GM23338 (cell line): ENCODE results near the gene BCKDK. TPM values are rescaled to one million over a fixed set of nuclear protein-coding genes. Genes with fewer than 3 reads are reported as not detected.

ENCODE experiments used
- ATAC-seq: fragments of 200-7000 bp; cut with Tn5 transposase; 3 replicates; pipeline ENCODE4 v1.9.1; 2020
- DNase-seq: peaks from one replicate; pipeline ENCODE4 v3.0.0-alpha.2; 2015; ENCODE audit warnings: low spot score
- H2AFZ ChIP-seq: fragments of 200-600 bp; sonication (generic); 2 replicates; pipeline ENCODE4 v1.8.0; 2016; ENCODE audit warnings: antibody characterized with exemption, mild to moderate bottlenecking, moderate library complexity
- H3F3A ChIP-seq: fragments of 200-600 bp; sonication (generic); replicated peaks from 2 replicates; pipeline ENCODE4 v1.8.0; 2017; ENCODE audit warnings: antibody characterized with exemption, mixed run types, low read depth
- H3K27ac ChIP-seq: fragments of 200-600 bp; sonication (generic); 2 replicates; pipeline ENCODE4 v1.6.1; 2016; ENCODE audit warnings: low read depth
- H3K27me3 ChIP-seq: fragments of 200-600 bp; sonication (generic); 2 replicates; pipeline ENCODE4 v1.8.0; 2016; ENCODE audit warnings: mild to moderate bottlenecking, mixed run types, moderate library complexity; ENCODE audit not compliant: insufficient read depth
- H3K36me3 ChIP-seq: fragments of 200-600 bp; sonication (generic); 2 replicates; pipeline ENCODE4 v1.8.0; 2016; ENCODE audit warnings: mild to moderate bottlenecking; ENCODE audit not compliant: insufficient read depth
- H3K4me1 ChIP-seq: fragments of 200-600 bp; sonication (generic); 2 replicates; pipeline ENCODE4 v1.8.0; 2016; ENCODE audit warnings: mild to moderate bottlenecking, moderate library complexity; ENCODE audit not compliant: insufficient read depth
- H3K4me2 ChIP-seq: fragments of 200-600 bp; sonication (generic); 2 replicates; pipeline ENCODE4 v1.7.1; 2017; ENCODE audit warnings: mixed run types
- H3K4me3 ChIP-seq: fragments of 200-600 bp; sonication (generic); 2 replicates; pipeline ENCODE4 v1.6.1; 2016; ENCODE audit warnings: mixed run types
- H3K79me2 ChIP-seq: fragments of 200-600 bp; sonication (generic); replicated peaks from 2 replicates; pipeline ENCODE4 v1.8.0; 2017; ENCODE audit warnings: mild to moderate bottlenecking; ENCODE audit not compliant: insufficient read depth
- H3K9me2 ChIP-seq: fragments of 200-600 bp; sonication (generic); 2 replicates; pipeline ENCODE4 v1.8.0; 2017; ENCODE audit not compliant: insufficient read depth
- H4K20me1 ChIP-seq: fragments of 200-600 bp; sonication (generic); replicated peaks from 2 replicates; pipeline ENCODE4 v1.8.0; 2017; ENCODE audit warnings: mild to moderate bottlenecking; ENCODE audit not compliant: insufficient read depth
- H3K27ac Mint-ChIP-seq: 2 replicates; pipeline ENCODE4 v1.8.0; 2020; ENCODE audit warnings: inconsistent platforms, mild to moderate bottlenecking, moderate library complexity, mixed read lengths
- H3K27me3 Mint-ChIP-seq: 3 replicates; pipeline ENCODE4 v1.8.0; 2022; ENCODE audit warnings: low read depth, mild to moderate bottlenecking, moderate library complexity, mixed read lengths, inconsistent platforms; ENCODE audit not compliant: insufficient read depth, poor library complexity
- H3K36me3 Mint-ChIP-seq: 3 replicates; pipeline ENCODE4 v1.8.0; 2021; ENCODE audit warnings: low read depth, mild to moderate bottlenecking, inconsistent platforms, moderate library complexity, mixed read lengths
- H3K4me1 Mint-ChIP-seq: 3 replicates; pipeline ENCODE4 v1.8.0; 2020; ENCODE audit warnings: mild to moderate bottlenecking, inconsistent platforms, mixed read lengths
- H3K4me3 Mint-ChIP-seq: 3 replicates; pipeline ENCODE4 v1.8.0; 2021; ENCODE audit warnings: moderate library complexity, mild to moderate bottlenecking, inconsistent platforms, mixed read lengths
- H3K9me3 Mint-ChIP-seq: 3 replicates; pipeline ENCODE4 v1.8.0; 2020; ENCODE audit warnings: moderate library complexity, mild to moderate bottlenecking, inconsistent platforms, mixed read lengths
- CREB1 ChIP-seq: fragments of 250-450 bp; sonication (Bioruptor Pico); IDR thresholded peaks from 2 replicates; pipeline ENCODE4 v1.5.0; 2020; ENCODE audit warnings: low read depth, mild to moderate bottlenecking, moderate library complexity
- EZH2 ChIP-seq: fragments of 200-600 bp; sonication (generic); IDR thresholded peaks from one replicate; pipeline ENCODE4 v1.8.0; 2017; ENCODE audit warnings: antibody characterized with exemption, mild to moderate bottlenecking, low read depth; ENCODE audit not compliant: unreplicated experiment
- EZH2phosphoT487 ChIP-seq: fragments of 200-600 bp; sonication (generic); IDR thresholded peaks from one replicate; pipeline ENCODE4 v1.8.1; 2018; ENCODE audit warnings: antibody characterized with exemption; ENCODE audit not compliant: unreplicated experiment
- JUNB ChIP-seq: IDR thresholded peaks from one replicate; pipeline ENCODE4 v1.6.1; 2016; ENCODE audit warnings: antibody characterized with exemption; ENCODE audit not compliant: unreplicated experiment
- NANOG ChIP-seq: IDR thresholded peaks from 2 replicates; pipeline ENCODE4 v1.6.1; 2016; ENCODE audit warnings: antibody characterized with exemption, borderline replicate concordance
- POLR2AphosphoS5 ChIP-seq: IDR thresholded peaks from 2 replicates; pipeline ENCODE4 v1.6.1; 2016; ENCODE audit warnings: antibody characterized with exemption, low read depth
- ZNF114 ChIP-seq: fragments of 250-450 bp; sonication (Bioruptor Pico); IDR thresholded peaks from 2 replicates; pipeline ENCODE4 v1.5.0; 2020; ENCODE audit warnings: mild to moderate bottlenecking, moderate library complexity
- ZNF331 ChIP-seq: fragments of 250-450 bp; sonication (Bioruptor Pico); IDR thresholded peaks from 2 replicates; pipeline ENCODE4 v1.5.0; 2020; ENCODE audit warnings: low read depth, mild to moderate bottlenecking, moderate library complexity
- polyA plus RNA-seq: library from polyadenylated mRNA; unstranded; fragments of >200 nt; fragmentation: Nextera tagmentation; extraction: Ambion mirVana; gene quantifications from 2 replicates; pipeline ENCODE4 v1.2.1, GENCODE V29; 2016
- total RNA-seq: library from RNA; depleted of rRNA; stranded (reverse); fragments of >200 nt; shearing (Covaris generic); gene quantifications from 2 replicates; pipeline ENCODE4 v1.2.3, GENCODE V29; 2014
- TF ChIP-seq, protein P1 (sequence below): fragments of 250-450 bp; sonication (Bioruptor Pico); IDR thresholded peaks from 2 replicates; pipeline ENCODE4 v1.5.0; 2020; ENCODE audit warnings: mild to moderate bottlenecking, moderate library complexity
- TF ChIP-seq, protein P2 (sequence below): IDR thresholded peaks from 2 replicates; pipeline ENCODE4 v1.6.1; 2016; ENCODE audit warnings: antibody characterized with exemption
- TF ChIP-seq, protein P3 (sequence below), 2 experiments: fragments of 200-600 bp in 1 of 2; sonication (generic) in 1 of 2; conservative IDR thresholded peaks; 2 replicates each; pipeline versions ENCODE4 v1.5.1 to v1.6.1; 2016 to 2017; ENCODE audit warnings: antibody characterized with exemption in 2 of 2, low read depth in 2 of 2, mild to moderate bottlenecking in 2 of 2, moderate library complexity in 1 of 2

Gene BCKDK
- total and polyA plus RNA-seq, 2 experiments from 2014 or later, result 36.1 to 58.9 TPM

DNA sequence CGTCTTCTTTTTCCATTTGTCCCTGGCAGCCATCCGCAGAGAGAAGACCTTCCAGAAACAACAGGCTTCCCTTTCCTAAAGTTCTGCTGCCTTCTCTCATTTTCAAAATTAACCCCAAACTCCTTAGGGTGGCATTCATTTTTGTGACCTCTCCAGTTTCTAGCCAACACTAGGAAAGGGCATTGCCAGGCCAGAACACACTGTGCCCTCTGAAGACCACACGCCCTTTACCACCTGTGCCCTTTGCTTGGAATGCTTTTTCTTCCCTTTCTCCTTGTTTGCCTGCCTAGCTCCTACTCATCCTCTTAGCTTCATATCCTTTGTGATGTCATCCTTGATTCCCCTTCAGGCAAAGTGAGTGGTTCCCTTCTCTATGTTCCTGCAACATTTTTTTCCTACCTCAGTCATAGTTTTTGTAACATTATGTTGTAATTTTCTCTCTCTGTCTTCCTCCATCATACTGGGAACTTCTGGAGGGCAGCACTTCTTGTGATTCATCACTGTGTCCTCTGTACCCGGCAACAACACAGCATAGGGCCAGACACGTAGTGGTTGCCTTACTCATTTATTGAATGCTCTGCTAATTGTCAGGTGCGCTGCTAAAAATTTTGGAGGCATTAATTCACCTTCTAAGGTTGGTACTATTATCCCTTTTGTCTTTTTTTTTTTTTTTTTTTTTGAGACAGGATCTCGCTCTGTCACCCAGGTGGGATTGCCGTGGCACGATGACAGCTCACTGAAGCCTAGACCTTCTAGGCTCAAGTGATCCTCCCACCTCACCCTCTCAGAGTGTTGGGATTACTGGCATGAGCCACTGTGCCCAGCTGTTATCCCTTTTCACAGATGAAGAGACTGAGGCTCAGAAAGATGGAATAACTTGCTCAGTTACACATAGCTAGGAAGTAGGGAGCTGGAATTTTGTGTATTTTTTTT is 10.3 kb downstream of the BCKDK start (continued):
- TF ChIP-seq, protein P1, sequence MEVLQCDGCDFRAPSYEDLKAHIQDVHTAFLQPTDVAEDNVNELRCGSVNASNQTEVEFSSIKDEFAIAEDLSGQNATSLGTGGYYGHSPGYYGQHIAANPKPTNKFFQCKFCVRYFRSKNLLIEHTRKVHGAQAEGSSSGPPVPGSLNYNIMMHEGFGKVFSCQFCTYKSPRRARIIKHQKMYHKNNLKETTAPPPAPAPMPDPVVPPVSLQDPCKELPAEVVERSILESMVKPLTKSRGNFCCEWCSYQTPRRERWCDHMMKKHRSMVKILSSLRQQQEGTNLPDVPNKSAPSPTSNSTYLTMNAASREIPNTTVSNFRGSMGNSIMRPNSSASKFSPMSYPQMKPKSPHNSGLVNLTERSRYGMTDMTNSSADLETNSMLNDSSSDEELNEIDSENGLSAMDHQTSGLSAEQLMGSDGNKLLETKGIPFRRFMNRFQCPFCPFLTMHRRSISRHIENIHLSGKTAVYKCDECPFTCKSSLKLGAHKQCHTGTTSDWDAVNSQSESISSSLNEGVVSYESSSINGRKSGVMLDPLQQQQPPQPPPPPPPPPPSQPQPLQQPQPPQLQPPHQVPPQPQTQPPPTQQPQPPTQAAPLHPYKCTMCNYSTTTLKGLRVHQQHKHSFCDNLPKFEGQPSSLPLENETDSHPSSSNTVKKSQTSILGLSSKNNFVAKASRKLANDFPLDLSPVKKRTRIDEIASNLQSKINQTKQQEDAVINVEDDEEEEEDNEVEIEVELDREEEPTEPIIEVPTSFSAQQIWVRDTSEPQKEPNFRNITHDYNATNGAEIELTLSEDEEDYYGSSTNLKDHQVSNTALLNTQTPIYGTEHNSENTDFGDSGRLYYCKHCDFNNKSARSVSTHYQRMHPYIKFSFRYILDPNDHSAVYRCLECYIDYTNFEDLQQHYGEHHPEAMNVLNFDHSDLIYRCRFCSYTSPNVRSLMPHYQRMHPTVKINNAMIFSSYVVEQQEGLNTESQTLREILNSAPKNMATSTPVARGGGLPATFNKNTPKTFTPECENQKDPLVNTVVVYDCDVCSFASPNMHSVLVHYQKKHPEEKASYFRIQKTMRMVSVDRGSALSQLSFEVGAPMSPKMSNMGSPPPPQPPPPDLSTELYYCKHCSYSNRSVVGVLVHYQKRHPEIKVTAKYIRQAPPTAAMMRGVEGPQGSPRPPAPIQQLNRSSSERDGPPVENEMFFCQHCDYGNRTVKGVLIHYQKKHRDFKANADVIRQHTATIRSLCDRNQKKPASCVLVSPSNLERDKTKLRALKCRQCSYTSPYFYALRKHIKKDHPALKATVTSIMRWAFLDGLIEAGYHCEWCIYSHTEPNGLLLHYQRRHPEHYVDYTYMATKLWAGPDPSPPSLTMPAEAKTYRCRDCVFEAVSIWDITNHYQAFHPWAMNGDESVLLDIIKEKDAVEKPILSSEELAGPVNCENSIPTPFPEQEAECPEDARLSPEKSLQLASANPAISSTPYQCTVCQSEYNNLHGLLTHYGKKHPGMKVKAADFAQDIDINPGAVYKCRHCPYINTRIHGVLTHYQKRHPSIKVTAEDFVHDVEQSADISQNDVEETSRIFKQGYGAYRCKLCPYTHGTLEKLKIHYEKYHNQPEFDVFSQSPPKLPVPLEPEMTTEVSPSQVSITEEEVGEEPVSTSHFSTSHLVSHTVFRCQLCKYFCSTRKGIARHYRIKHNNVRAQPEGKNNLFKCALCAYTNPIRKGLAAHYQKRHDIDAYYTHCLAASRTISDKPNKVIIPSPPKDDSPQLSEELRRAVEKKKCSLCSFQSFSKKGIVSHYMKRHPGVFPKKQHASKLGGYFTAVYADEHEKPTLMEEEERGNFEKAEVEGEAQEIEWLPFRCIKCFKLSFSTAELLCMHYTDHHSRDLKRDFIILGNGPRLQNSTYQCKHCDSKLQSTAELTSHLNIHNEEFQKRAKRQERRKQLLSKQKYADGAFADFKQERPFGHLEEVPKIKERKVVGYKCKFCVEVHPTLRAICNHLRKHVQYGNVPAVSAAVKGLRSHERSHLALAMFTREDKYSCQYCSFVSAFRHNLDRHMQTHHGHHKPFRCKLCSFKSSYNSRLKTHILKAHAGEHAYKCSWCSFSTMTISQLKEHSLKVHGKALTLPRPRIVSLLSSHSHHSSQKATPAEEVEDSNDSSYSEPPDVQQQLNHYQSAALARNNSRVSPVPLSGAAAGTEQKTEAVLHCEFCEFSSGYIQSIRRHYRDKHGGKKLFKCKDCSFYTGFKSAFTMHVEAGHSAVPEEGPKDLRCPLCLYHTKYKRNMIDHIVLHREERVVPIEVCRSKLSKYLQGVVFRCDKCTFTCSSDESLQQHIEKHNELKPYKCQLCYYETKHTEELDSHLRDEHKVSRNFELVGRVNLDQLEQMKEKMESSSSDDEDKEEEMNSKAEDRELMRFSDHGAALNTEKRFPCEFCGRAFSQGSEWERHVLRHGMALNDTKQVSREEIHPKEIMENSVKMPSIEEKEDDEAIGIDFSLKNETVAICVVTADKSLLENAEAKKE (CRISPR knock-in tag), result no peak
- TF ChIP-seq ZNF114 (no peak), CREB1 (CRISPR knock-in tag) (no peak), NANOG (no peak)
- TF ChIP-seq, protein P2, sequence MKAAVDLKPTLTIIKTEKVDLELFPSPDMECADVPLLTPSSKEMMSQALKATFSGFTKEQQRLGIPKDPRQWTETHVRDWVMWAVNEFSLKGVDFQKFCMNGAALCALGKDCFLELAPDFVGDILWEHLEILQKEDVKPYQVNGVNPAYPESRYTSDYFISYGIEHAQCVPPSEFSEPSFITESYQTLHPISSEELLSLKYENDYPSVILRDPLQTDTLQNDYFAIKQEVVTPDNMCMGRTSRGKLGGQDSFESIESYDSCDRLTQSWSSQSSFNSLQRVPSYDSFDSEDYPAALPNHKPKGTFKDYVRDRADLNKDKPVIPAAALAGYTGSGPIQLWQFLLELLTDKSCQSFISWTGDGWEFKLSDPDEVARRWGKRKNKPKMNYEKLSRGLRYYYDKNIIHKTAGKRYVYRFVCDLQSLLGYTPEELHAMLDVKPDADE, result no peak

DNA sequence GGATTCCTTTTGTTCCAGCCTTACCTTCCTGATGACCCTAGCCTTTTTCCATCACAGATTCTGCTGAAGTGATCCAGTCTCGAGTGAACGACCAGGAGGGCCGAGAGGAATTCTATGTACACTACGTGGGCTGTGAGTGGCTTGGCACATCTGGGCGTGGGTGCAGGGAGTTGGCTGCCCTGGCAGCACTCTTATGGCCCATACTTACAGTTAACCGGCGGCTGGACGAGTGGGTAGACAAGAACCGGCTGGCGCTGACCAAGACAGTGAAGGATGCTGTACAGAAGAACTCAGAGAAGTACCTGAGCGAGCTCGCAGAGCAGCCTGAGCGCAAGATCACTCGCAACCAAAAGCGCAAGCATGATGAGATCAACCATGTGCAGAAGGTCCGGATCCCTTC is 11.9 kb downstream of the BCKDK start:
- H3K9me2 ChIP-seq, result no peaks in the 10 kb centered on the region
- H3K27ac ChIP-seq, result no peak overlapping the region
- H3K27me3 ChIP-seq, result no peaks in the 10 kb centered on the region
- no peak overlapping the region for H3K4me3 Mint-ChIP-seq
- peaks cover 14% of the 10 kb centered on the region for H3K27me3 Mint-ChIP-seq
- ATAC-seq (no peak), DNase-seq (no peak)
- no peak overlapping the region for H3K4me2 ChIP-seq
- H2AFZ ChIP-seq, result no peak overlapping the region
- peaks cover 60% of the 10 kb centered on the region for H3K36me3 Mint-ChIP-seq
- H3K9me3 Mint-ChIP-seq, result peaks cover 2% of the 10 kb centered on the region; the same call in 1 of the 3 replicates
- peaks cover 7% of the 10 kb centered on the region for H3K4me1 ChIP-seq
- H3K27ac Mint-ChIP-seq, result no peak overlapping the region
- H3K79me2 ChIP-seq, result peaks cover 21% of the 10 kb centered on the region
- H3K4me1 Mint-ChIP-seq, result peaks cover 8% of the 10 kb centered on the region
- H4K20me1 ChIP-seq, result peaks cover 10% of the 10 kb centered on the region
- peaks cover 32% of the 10 kb centered on the region for H3K36me3 ChIP-seq
- no peak overlapping the region for H3K4me3 ChIP-seq
- H3F3A ChIP-seq, result peaks cover 11% of the 10 kb centered on the region; the same call in 1 of the 2 replicates
- no peak for TF ChIP-seq ZNF331 (CRISPR knock-in tag)
- TF ChIP-seq JUNB, result no peak
- TF ChIP-seq EZH2, result no peak
- TF ChIP-seq POLR2AphosphoS5, result no peak
- no peak for TF ChIP-seq EZH2phosphoT487
- no peak for TF ChIP-seq ZNF114
- TF ChIP-seq, protein P3, sequence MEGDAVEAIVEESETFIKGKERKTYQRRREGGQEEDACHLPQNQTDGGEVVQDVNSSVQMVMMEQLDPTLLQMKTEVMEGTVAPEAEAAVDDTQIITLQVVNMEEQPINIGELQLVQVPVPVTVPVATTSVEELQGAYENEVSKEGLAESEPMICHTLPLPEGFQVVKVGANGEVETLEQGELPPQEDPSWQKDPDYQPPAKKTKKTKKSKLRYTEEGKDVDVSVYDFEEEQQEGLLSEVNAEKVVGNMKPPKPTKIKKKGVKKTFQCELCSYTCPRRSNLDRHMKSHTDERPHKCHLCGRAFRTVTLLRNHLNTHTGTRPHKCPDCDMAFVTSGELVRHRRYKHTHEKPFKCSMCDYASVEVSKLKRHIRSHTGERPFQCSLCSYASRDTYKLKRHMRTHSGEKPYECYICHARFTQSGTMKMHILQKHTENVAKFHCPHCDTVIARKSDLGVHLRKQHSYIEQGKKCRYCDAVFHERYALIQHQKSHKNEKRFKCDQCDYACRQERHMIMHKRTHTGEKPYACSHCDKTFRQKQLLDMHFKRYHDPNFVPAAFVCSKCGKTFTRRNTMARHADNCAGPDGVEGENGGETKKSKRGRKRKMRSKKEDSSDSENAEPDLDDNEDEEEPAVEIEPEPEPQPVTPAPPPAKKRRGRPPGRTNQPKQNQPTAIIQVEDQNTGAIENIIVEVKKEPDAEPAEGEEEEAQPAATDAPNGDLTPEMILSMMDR (conservative IDR thresholded peaks at IDR 0.05; ENCODE audit: low read depth in 2 of 2), result no peak
